Aorta (tissue), 5 donors: ENCODE results near the gene LACTB. TPM values are rescaled to one million over a fixed set of nuclear protein-coding genes. Genes with fewer than 3 reads are reported as not detected.

Experiments used
- ATAC-seq: fragments of 200-7000 bp; cut with Tn5 transposase; one replicate; pipeline ENCODE4 v1.9.1; 2022; ENCODE audit warnings: moderate library complexity; ENCODE audit not compliant: low FRiP score
- DNase-seq, 2 donors: peaks; one replicate each; pipeline ENCODE4 v3.0.0-alpha.2; 2020
- H3K27ac ChIP-seq, 2 donors: one replicate each; pipeline ENCODE4 v1.5.1; 2013; ENCODE audit warnings: low read length in 2 of 2, mild to moderate bottlenecking in 2 of 2, moderate library complexity in 2 of 2, control low read depth in 1 of 2, inconsistent platforms in 1 of 2, low read depth in 1 of 2
- H3K27me3 ChIP-seq, 2 donors: one replicate each; pipeline ENCODE4 v1.6.1; 2013; ENCODE audit warnings: control low read depth in 1 of 2, low read length in 1 of 2, mild to moderate bottlenecking in 1 of 2, moderate library complexity in 1 of 2; ENCODE audit not compliant: insufficient read depth in 2 of 2, control insufficient read depth in 1 of 2
- H3K36me3 ChIP-seq, 2 donors: one replicate each; pipeline ENCODE4 v1.6.1; 2013; ENCODE audit warnings: control low read depth in 1 of 2, low read length in 1 of 2, mild to moderate bottlenecking in 1 of 2; ENCODE audit not compliant: insufficient read depth in 2 of 2, control insufficient read depth in 1 of 2
- H3K4me1 ChIP-seq, 2 donors: one replicate each; pipeline ENCODE4 v1.6.1; 2013; ENCODE audit warnings: low read length in 2 of 2, control low read depth in 1 of 2, mild to moderate bottlenecking in 1 of 2, moderate library complexity in 1 of 2; ENCODE audit not compliant: insufficient read depth in 2 of 2, control insufficient read depth in 1 of 2
- H3K4me3 ChIP-seq, 2 donors: one replicate each; pipeline ENCODE4 v1.5.1; 2013; ENCODE audit warnings: low read length in 2 of 2, control low read depth in 1 of 2, mild to moderate bottlenecking in 1 of 2
- H3K9me3 ChIP-seq: one replicate; pipeline ENCODE4 v1.6.1; 2013; ENCODE audit warnings: mild to moderate bottlenecking, low read length; ENCODE audit not compliant: control insufficient read depth
- WGBS, 2 donors: extraction: QIAGEN DNeasy Blood & Tissue Kit; methylation state at CpG; one replicate each; pipeline ENCODE4 v1.1.7; 2013; 5-methylcytosine and 5-hydroxymethylcytosine counted together
- intact Hi-C, 2 donors: fragments of 100-400 bp; cut with DNase I; formaldehyde crosslinking; loops; one replicate each; pipeline versions ENCODE4 v1.14.2 to v1.15.0; 2022
- polyA plus RNA-seq, 2 donors: library from polyadenylated mRNA; stranded (reverse); fragments of 200-250 nt; gene quantifications; one replicate each; pipeline ENCODE4 v1.2.3, GENCODE V29; 2013
- total RNA-seq, 2 donors: library from RNA; stranded (reverse); fragmentation: NEBNext Ultra II Directional; extraction: Animal tissue kit (Norgen Biotek cat#: 25700); gene quantifications; one replicate each; pipeline ENCODE4 v1.2.1, GENCODE V29; 2021
- donor health status: healthy with polysubstance abuse.
- donor health status: Bipolar disorder and iron deficiency.
- donor health status: DM: no; HTN: no; CAD: no.
- donor health status: DM: no; HTN: no; CAD: no.
- donor health status: DM: yes; HTN: yes; CAD: no.

Gene LACTB
- total and polyA plus RNA-seq, 4 donors: 12.6 to 20.9 (median 18.1) TPM

- Histone ChIP-seq H3K9me3 (no peaks in the 10 kb centered on the region), H3K27ac (no peak overlapping the region), H3K27me3 (peaks cover 0 to 1% of the 10 kb centered on the region in 2 donors), H3K36me3 (no peaks in the 10 kb centered on the region), H3K4me3 (peak overlapping the region; percentile 42 to 55), H3K4me1 (no peaks in the 10 kb centered on the region)
- no peak for DNase-seq
- intact Hi-C loops: loop anchor here (5.0 to 10.0 kb wide), 2 partner anchors 34 to 111 kb away; partner anchors contain the start of genes LACTB (in 1 of the 2) and TPM1 (in 1 of the 2)
- ATAC-seq: no peak
- WGBS, 2 donors: 2% methylated on average over 10 of the region's 10 CpGs
These were observed 34.5 kb downstream of the LACTB start for GRCh38 chr15:63156086-63156710.

- Histone ChIP-seq H3K27me3 (peaks cover 0 to 1% of the 10 kb centered on the region in 2 donors), H3K9me3 (no peaks in the 10 kb centered on the region), H3K4me3 (peak overlapping the region; percentile 42 to 55), H3K27ac (peak overlapping the region in 1 of 2 donors; percentile 70), H3K4me1 (no peaks in the 10 kb centered on the region), H3K36me3 (no peaks in the 10 kb centered on the region)
- DNase-seq (peak in 1 of 2 donors; percentile 57), ATAC-seq (peak; percentile 63)
- intact Hi-C loops: loop anchor here (1.0 to 10.0 kb wide), 3 partner anchors 33 to 112 kb away; partner anchors contain the start of genes LACTB (in 1 of the 2), RAB8B (in 1 of the 2) and TPM1 (in 1 of the 2)
- 0% methylated on average over 16 of the region's 16 CpGs for WGBS, 2 donors
These were observed 35.1 kb downstream of the LACTB start for GRCh38 chr15:63156755-63157117.

DNA sequence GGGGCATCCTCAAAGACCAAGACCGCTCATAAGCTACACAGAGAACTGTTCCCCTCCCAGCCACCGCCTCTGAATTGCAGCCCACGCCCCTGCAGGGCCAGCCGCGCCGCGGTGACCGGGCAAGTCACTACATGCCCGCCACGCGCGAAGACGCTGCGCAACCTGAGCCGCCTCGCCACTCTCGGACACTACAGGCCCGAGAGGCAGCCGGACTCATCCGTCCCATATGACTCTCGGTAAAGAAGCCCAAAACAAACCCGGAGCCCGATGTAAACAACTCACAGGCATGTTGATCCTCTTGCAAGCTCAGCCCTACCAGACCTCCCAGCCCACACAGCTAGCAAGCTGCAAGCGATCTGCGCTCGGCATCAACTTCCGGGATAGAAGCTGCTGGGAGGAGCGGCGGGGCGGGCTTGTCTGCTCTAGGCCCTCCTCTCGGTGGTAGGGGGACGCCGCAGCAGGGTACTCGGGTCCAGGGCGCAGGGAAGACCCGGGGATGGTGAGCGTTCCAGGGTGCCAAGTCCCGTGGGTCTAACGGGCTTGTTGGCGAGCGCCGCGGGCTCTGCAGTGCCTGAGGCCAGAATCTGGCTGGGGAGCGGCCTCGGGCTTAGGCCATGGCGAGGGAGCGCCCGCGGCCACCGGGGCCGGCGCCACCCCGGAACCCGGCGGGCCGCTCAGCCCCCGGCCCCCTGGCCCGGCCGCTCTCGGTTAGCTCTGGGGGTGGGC, 35.6 kb downstream of the LACTB start, which contains the start of gene RPS27L:
RPS27L (minus strand) TSS at position 360 of the 726 bp plus-strand sequence; CDS start at position 288, 72 bp downstream.
- ATAC-seq (peak; percentile 97), DNase-seq (peak; percentile 95 to 96)
- intact Hi-C loops: loop anchor here (1.0 to 10.0 kb wide), 3 partner anchors 32 to 112 kb away; partner anchors contain the start of genes LACTB (in 1 of the 2), RAB8B (in 1 of the 2) and TPM1 (in 1 of the 2)
- WGBS, 2 donors: 0 to 1% methylated on average over 60 of the region's 60 CpGs
- no peaks in the 10 kb centered on the region for H3K36me3 ChIP-seq
- H3K27me3 ChIP-seq: peaks cover 0 to 1% of the 10 kb centered on the region in 2 donors
- H3K27ac ChIP-seq: peak within 1 kb of the TSS; percentile 3 to 70
- H3K9me3 ChIP-seq: no peaks in the 10 kb centered on the region
- no peaks in the 10 kb centered on the region for H3K4me1 ChIP-seq
- peak within 1 kb of the TSS; percentile 42 to 55 for H3K4me3 ChIP-seq

GRCh38 chr15:63157891-63158431, 36.3 kb downstream of the LACTB start:
- DNase-seq (peak in 1 of 2 donors; percentile 70), ATAC-seq (peak; percentile 71)
- Histone ChIP-seq H3K27me3 (peaks cover 0 to 1% of the 10 kb centered on the region in 2 donors), H3K4me1 (no peaks in the 10 kb centered on the region), H3K27ac (peak overlapping the region; percentile 3 to 70), H3K36me3 (no peaks in the 10 kb centered on the region), H3K4me3 (peak overlapping the region; percentile 42 to 55), H3K9me3 (no peaks in the 10 kb centered on the region)
- 1 to 4% methylated on average over 18 of the region's 18 CpGs for WGBS, 2 donors
- intact Hi-C loops: loop anchor here (1.0 to 10.0 kb wide), 3 partner anchors 31 to 113 kb away; partner anchors contain the start of genes LACTB (in 1 of the 2), RAB8B (in 1 of the 2) and TPM1 (in 1 of the 2)

DNA sequence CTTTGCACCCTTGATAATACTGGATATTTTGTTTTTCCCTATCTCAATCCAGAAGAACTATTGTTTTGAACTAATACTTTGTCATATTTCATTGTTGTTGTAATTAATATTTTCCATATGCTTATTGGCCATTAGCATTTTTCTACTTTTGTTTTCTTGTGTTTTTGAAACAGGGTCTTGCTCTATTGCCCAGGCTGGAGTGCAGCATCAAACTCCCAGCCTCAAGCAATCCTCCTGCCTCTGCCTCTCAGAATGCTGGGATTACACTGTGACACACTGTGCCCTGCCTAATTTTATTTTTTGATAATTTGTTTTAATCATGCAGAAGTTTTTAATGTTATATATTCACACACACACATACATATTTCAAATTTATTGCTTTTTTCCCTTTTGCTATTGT, 39.0 kb downstream of the LACTB start:
- intact Hi-C loops: no loop called here
- H3K4me1 ChIP-seq: no peaks in the 10 kb centered on the region
- no peak for DNase-seq
- H3K27me3 ChIP-seq: no peaks in the 10 kb centered on the region
- H3K27ac ChIP-seq: no peak overlapping the region
- no peak overlapping the region for H3K4me3 ChIP-seq
- H3K9me3 ChIP-seq: no peaks in the 10 kb centered on the region
- no peaks in the 10 kb centered on the region for H3K36me3 ChIP-seq
- ATAC-seq: no peak

- Histone ChIP-seq H3K36me3 (no peaks in the 10 kb centered on the region), H3K9me3 (no peaks in the 10 kb centered on the region), H3K4me3 (no peak overlapping the region), H3K27ac (no peak overlapping the region), H3K4me1 (no peaks in the 10 kb centered on the region), H3K27me3 (no peaks in the 10 kb centered on the region)
- no peak for ATAC-seq
- no peak for DNase-seq
- 80 to 82% methylated on average over 4 of the region's 4 CpGs for WGBS, 2 donors
- intact Hi-C loops: no loop called here
These were observed 41.6 kb downstream of the LACTB start for GRCh38 chr15:63163217-63163616.

GRCh38 chr15:63165166-63165859, 43.7 kb downstream of the LACTB start:
- no peaks in the 10 kb centered on the region for H3K4me1 ChIP-seq
- intact Hi-C loops: no loop called here
- no peak overlapping the region for H3K4me3 ChIP-seq
- 86 to 88% methylated on average over 6 of the region's 6 CpGs for WGBS, 2 donors
- no peaks in the 10 kb centered on the region for H3K27me3 ChIP-seq
- no peak for DNase-seq
- no peak for ATAC-seq
- H3K9me3 ChIP-seq: no peaks in the 10 kb centered on the region
- H3K27ac ChIP-seq: no peak overlapping the region
- no peaks in the 10 kb centered on the region for H3K36me3 ChIP-seq

- Histone ChIP-seq H3K9me3 (no peaks in the 10 kb centered on the region), H3K4me3 (no peak overlapping the region), H3K36me3 (no peaks in the 10 kb centered on the region), H3K27ac (no peak overlapping the region), H3K4me1 (no peaks in the 10 kb centered on the region), H3K27me3 (no peaks in the 10 kb centered on the region)
- DNase-seq: no peak
- ATAC-seq: no peak
- WGBS, 2 donors: 66 to 73% methylated on average over 2 of the region's 2 CpGs
- intact Hi-C loops: no loop called here
These were observed 44.6 kb downstream of the LACTB start for GRCh38 chr15:63166219-63166618.
